Liver (tissue), 9 donors: Measurements from ENCODE around the gene ADTRP. TPM values are rescaled to one million over a fixed set of nuclear protein-coding genes. Genes with fewer than 3 reads are reported as not detected.
A peak's percentile ranks its signal among the peaks of the same experiment; 100 is the strongest.

Experiments used
- DNase-seq: peaks from one replicate; pipeline ENCODE4 v3.0.0-alpha.2; 2017; ENCODE audit warnings: low spot score
- H3K27ac ChIP-seq, 2 donors: one replicate each; pipeline ENCODE4 v1.7.0; 2013; ENCODE audit warnings: inconsistent platforms in 2 of 2, low read length in 2 of 2, control low read depth in 1 of 2, low read depth in 1 of 2, mild to moderate bottlenecking in 1 of 2
- H3K27me3 ChIP-seq, 4 donors: one replicate each; pipeline versions ENCODE4 v1.6.1 to v1.7.0; 2013; ENCODE audit warnings: low read length in 3 of 4, inconsistent platforms in 1 of 4, mild to moderate bottlenecking in 1 of 4, moderate library complexity in 1 of 4; ENCODE audit not compliant: control insufficient read depth in 4 of 4, insufficient read depth in 4 of 4
- H3K36me3 ChIP-seq, 4 donors: one replicate each; pipeline versions ENCODE4 v1.6.1 to v1.7.0; 2013; ENCODE audit warnings: low read length in 3 of 4, mild to moderate bottlenecking in 3 of 4, low read depth in 1 of 4, moderate library complexity in 1 of 4; ENCODE audit not compliant: control insufficient read depth in 4 of 4, insufficient read depth in 3 of 4
- H3K4me1 ChIP-seq, 4 donors: one replicate each; pipeline versions ENCODE4 v1.6.1 to v1.7.0; 2013; ENCODE audit warnings: low read length in 3 of 4, mild to moderate bottlenecking in 3 of 4, moderate library complexity in 1 of 4; ENCODE audit not compliant: control insufficient read depth in 4 of 4, insufficient read depth in 4 of 4
- H3K4me3 ChIP-seq, 3 donors: one replicate each; pipeline versions ENCODE4 v1.6.1 to v1.7.0; 2013; ENCODE audit warnings: low read length in 3 of 3, control low read depth in 1 of 3, low read depth in 1 of 3, mild to moderate bottlenecking in 1 of 3
- H3K9ac ChIP-seq, 2 donors: one replicate each; pipeline ENCODE4 v1.7.0; 2013; ENCODE audit warnings: low read length in 2 of 2, mild to moderate bottlenecking in 2 of 2, moderate library complexity in 2 of 2, control low read depth in 1 of 2, low read depth in 1 of 2
- H3K9me3 ChIP-seq, 4 donors: one replicate each; pipeline versions ENCODE4 v1.6.1 to v1.7.0; 2013; ENCODE audit warnings: low read length in 3 of 4; ENCODE audit not compliant: control insufficient read depth in 4 of 4
- EGR1 ChIP-seq, 2 donors: IDR thresholded peaks; 2 replicates each; pipeline ENCODE4 v1.6.1; 2016 to 2018; ENCODE audit warnings: antibody characterized with exemption in 2 of 2, low read depth in 2 of 2
- FOXA1 ChIP-seq: IDR thresholded peaks from 2 replicates; pipeline ENCODE4 v1.6.1; 2016; ENCODE audit warnings: antibody characterized with exemption
- FOXA2 ChIP-seq: IDR thresholded peaks from 2 replicates; pipeline ENCODE4 v1.6.1; 2016; ENCODE audit warnings: antibody characterized with exemption
- GABPA ChIP-seq, 2 donors: IDR thresholded peaks in 1 of 2; conservative IDR thresholded peaks in 1 of 2; 2 replicates each; pipeline ENCODE4 v1.6.1; 2016; ENCODE audit warnings: antibody characterized with exemption in 2 of 2, mild to moderate bottlenecking in 1 of 2, moderate library complexity in 1 of 2
- HNF4A ChIP-seq, 2 donors: conservative IDR thresholded peaks; 2 replicates each; pipeline ENCODE4 v1.6.1; 2016; ENCODE audit warnings: antibody characterized with exemption in 2 of 2, mild to moderate bottlenecking in 2 of 2
- HNF4G ChIP-seq: IDR thresholded peaks from 2 replicates; pipeline ENCODE4 v1.6.1; 2016; ENCODE audit warnings: antibody characterized with exemption
- JUND ChIP-seq, 2 donors: IDR thresholded peaks; 2 replicates each; pipeline ENCODE4 v1.6.1; 2016; ENCODE audit warnings: antibody characterized with exemption in 2 of 2
- NR2F2 ChIP-seq: IDR thresholded peaks from 2 replicates; pipeline ENCODE4 v1.6.1; 2016; ENCODE audit warnings: antibody characterized with exemption
- RAD21 ChIP-seq, 2 donors: IDR thresholded peaks; 2 replicates each; pipeline ENCODE4 v1.6.1; 2016; ENCODE audit warnings: antibody characterized with exemption in 2 of 2, mild to moderate bottlenecking in 2 of 2
- RXRA ChIP-seq, 2 donors: IDR thresholded peaks; 2 replicates each; pipeline ENCODE4 v1.6.1; 2017 to 2018; ENCODE audit warnings: antibody characterized with exemption in 2 of 2, mild to moderate bottlenecking in 1 of 2
- SP1 ChIP-seq: IDR thresholded peaks from 2 replicates; pipeline ENCODE4 v1.6.1; 2018; ENCODE audit warnings: antibody characterized with exemption, mild to moderate bottlenecking
- TAF1 ChIP-seq: conservative IDR thresholded peaks from 2 replicates; pipeline ENCODE4 v1.6.1; 2016; ENCODE audit warnings: antibody characterized with exemption, mild to moderate bottlenecking
- YY1 ChIP-seq: IDR thresholded peaks from 2 replicates; pipeline ENCODE4 v1.6.1; 2016; ENCODE audit warnings: antibody characterized with exemption, mild to moderate bottlenecking
- WGBS: extraction: QIAGEN DNeasy Blood & Tissue Kit; methylation state at CpG from one replicate; pipeline ENCODE4 v1.1.7; 2013; 5-methylcytosine and 5-hydroxymethylcytosine counted together
- polyA plus RNA-seq, 2 donors: library from polyadenylated mRNA; stranded (reverse) in 1 of 2; unstranded in 1 of 2; fragments of 200-250 nt in 1 of 2; fragments of >200 nt in 1 of 2; fragmentation: Nextera tagmentation in 1 of 2; extraction: Ambion mirVana in 1 of 2; gene quantifications; one replicate each; pipeline versions ENCODE4 v1.2.1 to v1.2.3, GENCODE V29; 2013 to 2015
- total RNA-seq, 2 donors: library from RNA; depleted of rRNA; stranded (reverse); fragments of >200 nt; gene quantifications; one replicate each; pipeline ENCODE4 v1.2.3, GENCODE V29; 2014
- TF ChIP-seq, protein P1 (sequence below): IDR thresholded peaks from 2 replicates; pipeline ENCODE4 v1.6.1; 2016; ENCODE audit warnings: antibody characterized with exemption
- TF ChIP-seq, protein P2 (sequence below): IDR thresholded peaks from 2 replicates; pipeline ENCODE4 v1.6.1; 2016; ENCODE audit warnings: antibody characterized with exemption
- TF ChIP-seq, protein P3 (sequence below): IDR thresholded peaks from 2 replicates; pipeline ENCODE4 v1.6.1; 2016; ENCODE audit warnings: antibody characterized with exemption, mild to moderate bottlenecking
- TF ChIP-seq, protein P4 (sequence below): IDR thresholded peaks from 2 replicates; pipeline ENCODE4 v1.6.1; 2016; ENCODE audit warnings: antibody characterized with exemption
- TF ChIP-seq, protein P5 (sequence below): fragments of 150-350 bp; IDR thresholded peaks from 2 replicates; pipeline ENCODE4 v1.5.1; 2017; ENCODE audit warnings: improper control_type of control experiment, low read depth, low read length; ENCODE audit not compliant: missing input control
- donor health status: healthy.
- donor health status: healthy.
- donor health status: healthy.
- donor health status: healthy.
- donor health status: healthy.

Gene ADTRP
- total and polyA plus RNA-seq, 4 donors, result 0.21 to 2.0 (median 0.50) TPM; not detected in 1

DNA sequence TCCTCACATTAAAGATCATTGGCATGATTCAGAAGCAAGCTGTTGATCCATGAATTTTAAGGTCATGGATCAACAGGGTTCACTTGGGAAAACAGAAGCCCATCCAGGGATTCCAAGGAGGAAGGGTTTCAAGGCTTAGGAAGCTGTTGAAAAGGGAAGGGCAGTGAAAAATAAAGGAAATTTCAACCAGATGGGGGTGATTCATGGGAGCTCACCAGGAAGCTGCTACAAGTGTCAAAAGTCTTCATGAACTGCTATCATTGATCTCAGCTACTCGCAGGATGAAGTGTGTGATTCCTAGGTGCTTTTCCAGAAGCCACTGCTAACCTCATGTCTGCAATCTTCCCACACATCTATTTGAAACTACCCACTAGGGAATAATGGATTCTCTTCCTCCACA is 26.2 kb downstream of the ADTRP start:
- no peaks in the 10 kb centered on the region for H3K36me3 ChIP-seq
- H3K27me3 ChIP-seq, result no peaks in the 10 kb centered on the region
- DNase-seq, result no peak
- H3K4me3 ChIP-seq, result no peak overlapping the region
- H3K9ac ChIP-seq, result no peak overlapping the region
- WGBS, result 94% methylated on average over 1 of the region's 1 CpG
- TF ChIP-seq RAD21 (IDR thresholded peaks at IDR 0.05), result no peak
- no peaks in the 10 kb centered on the region for H3K9me3 ChIP-seq
- no peak overlapping the region for H3K27ac ChIP-seq
- peaks cover 4 to 12% (median 7%) of the 10 kb centered on the region in 4 donors for H3K4me1 ChIP-seq

DNA sequence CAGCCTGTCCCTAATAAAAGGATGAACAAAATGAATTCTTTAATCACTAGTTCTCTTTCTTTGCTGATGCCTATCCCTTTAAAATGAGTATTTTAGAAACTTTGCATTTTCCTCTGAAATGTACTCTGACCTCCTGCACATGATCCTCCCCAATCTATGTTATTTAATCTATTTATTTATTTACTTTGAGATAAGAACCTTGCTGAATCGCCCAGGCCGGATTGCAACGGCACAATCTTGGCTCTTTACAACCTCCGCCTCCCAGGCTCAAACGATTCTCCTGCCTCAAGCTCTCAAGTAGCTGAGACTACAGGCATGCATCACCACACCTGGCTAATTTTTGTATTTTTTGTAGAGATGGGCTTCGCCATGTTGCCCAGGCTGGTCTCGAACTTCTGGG is 27.9 kb downstream of the ADTRP start:
- Histone ChIP-seq H3K27ac (no peak overlapping the region), H3K9ac (no peak overlapping the region), H3K27me3 (no peaks in the 10 kb centered on the region), H3K36me3 (no peaks in the 10 kb centered on the region), H3K4me3 (no peak overlapping the region), H3K9me3 (no peaks in the 10 kb centered on the region), H3K4me1 (peaks cover 4 to 12% (median 7%) of the 10 kb centered on the region in 4 donors)
- peak in 1 of 2 donors; percentile 28 for TF ChIP-seq JUND (IDR thresholded peaks at IDR 0.05)
- TF ChIP-seq, protein P1, sequence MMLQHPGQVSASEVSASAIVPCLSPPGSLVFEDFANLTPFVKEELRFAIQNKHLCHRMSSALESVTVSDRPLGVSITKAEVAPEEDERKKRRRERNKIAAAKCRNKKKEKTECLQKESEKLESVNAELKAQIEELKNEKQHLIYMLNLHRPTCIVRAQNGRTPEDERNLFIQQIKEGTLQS, result no peak
- no peak for TF ChIP-seq FOXA1
- no peak for TF ChIP-seq NR2F2
- peak; percentile 35 for TF ChIP-seq FOXA2
- peak in 1 of 2 donors; percentile 69 for TF ChIP-seq RXRA (IDR thresholded peaks at IDR 0.05)
- TF ChIP-seq, protein P2, sequence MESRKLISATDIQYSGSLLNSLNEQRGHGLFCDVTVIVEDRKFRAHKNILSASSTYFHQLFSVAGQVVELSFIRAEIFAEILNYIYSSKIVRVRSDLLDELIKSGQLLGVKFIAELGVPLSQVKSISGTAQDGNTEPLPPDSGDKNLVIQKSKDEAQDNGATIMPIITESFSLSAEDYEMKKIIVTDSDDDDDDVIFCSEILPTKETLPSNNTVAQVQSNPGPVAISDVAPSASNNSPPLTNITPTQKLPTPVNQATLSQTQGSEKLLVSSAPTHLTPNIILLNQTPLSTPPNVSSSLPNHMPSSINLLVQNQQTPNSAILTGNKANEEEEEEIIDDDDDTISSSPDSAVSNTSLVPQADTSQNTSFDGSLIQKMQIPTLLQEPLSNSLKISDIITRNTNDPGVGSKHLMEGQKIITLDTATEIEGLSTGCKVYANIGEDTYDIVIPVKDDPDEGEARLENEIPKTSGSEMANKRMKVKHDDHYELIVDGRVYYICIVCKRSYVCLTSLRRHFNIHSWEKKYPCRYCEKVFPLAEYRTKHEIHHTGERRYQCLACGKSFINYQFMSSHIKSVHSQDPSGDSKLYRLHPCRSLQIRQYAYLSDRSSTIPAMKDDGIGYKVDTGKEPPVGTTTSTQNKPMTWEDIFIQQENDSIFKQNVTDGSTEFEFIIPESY, result peak; percentile 32
- TF ChIP-seq, protein P3, sequence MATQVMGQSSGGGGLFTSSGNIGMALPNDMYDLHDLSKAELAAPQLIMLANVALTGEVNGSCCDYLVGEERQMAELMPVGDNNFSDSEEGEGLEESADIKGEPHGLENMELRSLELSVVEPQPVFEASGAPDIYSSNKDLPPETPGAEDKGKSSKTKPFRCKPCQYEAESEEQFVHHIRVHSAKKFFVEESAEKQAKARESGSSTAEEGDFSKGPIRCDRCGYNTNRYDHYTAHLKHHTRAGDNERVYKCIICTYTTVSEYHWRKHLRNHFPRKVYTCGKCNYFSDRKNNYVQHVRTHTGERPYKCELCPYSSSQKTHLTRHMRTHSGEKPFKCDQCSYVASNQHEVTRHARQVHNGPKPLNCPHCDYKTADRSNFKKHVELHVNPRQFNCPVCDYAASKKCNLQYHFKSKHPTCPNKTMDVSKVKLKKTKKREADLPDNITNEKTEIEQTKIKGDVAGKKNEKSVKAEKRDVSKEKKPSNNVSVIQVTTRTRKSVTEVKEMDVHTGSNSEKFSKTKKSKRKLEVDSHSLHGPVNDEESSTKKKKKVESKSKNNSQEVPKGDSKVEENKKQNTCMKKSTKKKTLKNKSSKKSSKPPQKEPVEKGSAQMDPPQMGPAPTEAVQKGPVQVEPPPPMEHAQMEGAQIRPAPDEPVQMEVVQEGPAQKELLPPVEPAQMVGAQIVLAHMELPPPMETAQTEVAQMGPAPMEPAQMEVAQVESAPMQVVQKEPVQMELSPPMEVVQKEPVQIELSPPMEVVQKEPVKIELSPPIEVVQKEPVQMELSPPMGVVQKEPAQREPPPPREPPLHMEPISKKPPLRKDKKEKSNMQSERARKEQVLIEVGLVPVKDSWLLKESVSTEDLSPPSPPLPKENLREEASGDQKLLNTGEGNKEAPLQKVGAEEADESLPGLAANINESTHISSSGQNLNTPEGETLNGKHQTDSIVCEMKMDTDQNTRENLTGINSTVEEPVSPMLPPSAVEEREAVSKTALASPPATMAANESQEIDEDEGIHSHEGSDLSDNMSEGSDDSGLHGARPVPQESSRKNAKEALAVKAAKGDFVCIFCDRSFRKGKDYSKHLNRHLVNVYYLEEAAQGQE, result no peak
- TF ChIP-seq YY1, result peak; percentile 41
- TF ChIP-seq GABPA (IDR thresholded peaks at IDR 0.05 in 1 of 2, conservative IDR thresholded peaks at IDR 0.05 in 1 of 2), result no peak
- TF ChIP-seq, protein P4, sequence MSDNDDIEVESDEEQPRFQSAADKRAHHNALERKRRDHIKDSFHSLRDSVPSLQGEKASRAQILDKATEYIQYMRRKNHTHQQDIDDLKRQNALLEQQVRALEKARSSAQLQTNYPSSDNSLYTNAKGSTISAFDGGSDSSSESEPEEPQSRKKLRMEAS, result peak; percentile 75
- peak; percentile 67 to 84 for TF ChIP-seq HNF4A (conservative IDR thresholded peaks at IDR 0.05)
- TF ChIP-seq, protein P5, sequence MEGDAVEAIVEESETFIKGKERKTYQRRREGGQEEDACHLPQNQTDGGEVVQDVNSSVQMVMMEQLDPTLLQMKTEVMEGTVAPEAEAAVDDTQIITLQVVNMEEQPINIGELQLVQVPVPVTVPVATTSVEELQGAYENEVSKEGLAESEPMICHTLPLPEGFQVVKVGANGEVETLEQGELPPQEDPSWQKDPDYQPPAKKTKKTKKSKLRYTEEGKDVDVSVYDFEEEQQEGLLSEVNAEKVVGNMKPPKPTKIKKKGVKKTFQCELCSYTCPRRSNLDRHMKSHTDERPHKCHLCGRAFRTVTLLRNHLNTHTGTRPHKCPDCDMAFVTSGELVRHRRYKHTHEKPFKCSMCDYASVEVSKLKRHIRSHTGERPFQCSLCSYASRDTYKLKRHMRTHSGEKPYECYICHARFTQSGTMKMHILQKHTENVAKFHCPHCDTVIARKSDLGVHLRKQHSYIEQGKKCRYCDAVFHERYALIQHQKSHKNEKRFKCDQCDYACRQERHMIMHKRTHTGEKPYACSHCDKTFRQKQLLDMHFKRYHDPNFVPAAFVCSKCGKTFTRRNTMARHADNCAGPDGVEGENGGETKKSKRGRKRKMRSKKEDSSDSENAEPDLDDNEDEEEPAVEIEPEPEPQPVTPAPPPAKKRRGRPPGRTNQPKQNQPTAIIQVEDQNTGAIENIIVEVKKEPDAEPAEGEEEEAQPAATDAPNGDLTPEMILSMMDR, result no peak
- no peak for TF ChIP-seq HNF4G
- no peak for TF ChIP-seq EGR1 (IDR thresholded peaks at IDR 0.05; ENCODE audit: low read depth in 2 of 2)
- peak; percentile 29 for TF ChIP-seq SP1
- TF ChIP-seq RAD21 (IDR thresholded peaks at IDR 0.05), result peak; percentile 30 to 48
- no peak for TF ChIP-seq TAF1
- WGBS, result 32% methylated on average over 7 of the region's 7 CpGs
- DNase-seq, result no peak
